ENCODE data around the gene FAM98B. TPM values are rescaled to one million over a fixed set of nuclear protein-coding genes. Genes with fewer than 3 reads are reported as not detected.
A peak's percentile ranks its signal among the peaks of the same experiment; 100 is the strongest.

The FAM98B gene
- total and polyA plus RNA-seq, 10 of the 15 experiments (the other 5 are each of a cell fraction or from before 2014, with no cell fraction given), result 1.3 to 36.7 (median 10.9) TPM

- no peak for FAIRE-seq
- POLR2A ChIA-PET, result interaction anchor here (0.7 kb wide), 1 partner anchor 522 kb away, joined by 3 read pairs; no protein-coding TSS in a partner anchor
- H3K36me3 ChIP-seq (ENCODE audit: control insufficient read depth in 2 of 2, insufficient read depth in 2 of 2, low read length in 1 of 2), result no peaks in the 10 kb centered on the region
- peaks cover 5% of the 10 kb centered on the region; the same call in 1 of the 2 replicates for H3K4me1 ChIP-seq (ENCODE audit: control insufficient read depth, insufficient read depth, low read length)
- in situ Hi-C loops (cut with MboI) (no loop called here), intact Hi-C loops (cut with micrococcal nuclease; ENCODE audit: unreplicated experiment) (no loop called here)
- TF ChIP-seq CBX5 (IDR thresholded peaks at IDR 0.05; ENCODE audit: low read depth) (no peak), ZNF622 (IDR thresholded peaks at IDR 0.05) (no peak), TAF1 (IDR thresholded peaks at IDR 0.05; ENCODE audit: borderline replicate concordance, low read depth, low read length) (no peak), NBN (IDR thresholded peaks at IDR 0.05) (no peak), TARDBP (IDR thresholded peaks at IDR 0.05; ENCODE audit: borderline replicate concordance) (no peak)
- WGBS (ENCODE audit: insufficient coverage, insufficient replicate concordance, low lambda C conversion rate, missing lambda C conversion rate), result 62% methylated on average over 4 of the region's 4 CpGs
- no peak overlapping the region for H3K4me2 ChIP-seq (ENCODE audit: control insufficient read depth, insufficient read depth)
- H3K27me3 ChIP-seq (replicated peaks in 1 of 2; ENCODE audit: control insufficient read depth in 2 of 2, insufficient read depth in 2 of 2, low read length in 1 of 2), result no peaks in the 10 kb centered on the region; a peak in 1 of 4 replicates
- no peak overlapping the region for H3K27ac ChIP-seq (ENCODE audit: control insufficient read depth, insufficient read depth)
- no peak overlapping the region for H3K4me3 ChIP-seq
- H3K79me2 ChIP-seq (ENCODE audit: control insufficient read depth, insufficient read depth, low read length), result no peaks in the 10 kb centered on the region
- no peak for DNase-seq (ENCODE audit: low read depth, low spot score)
- H3K9ac ChIP-seq (ENCODE audit: control insufficient read depth, insufficient read depth, low read length), result no peak overlapping the region
- H3K9me3 ChIP-seq (replicated peaks; ENCODE audit: control insufficient read depth, insufficient read depth, low read length), result no peaks in the 10 kb centered on the region; the same call in 2 of the 3 replicates
- no peaks in the 10 kb centered on the region for H4K20me1 ChIP-seq (ENCODE audit: control insufficient read depth, insufficient read depth)
- BruUV-seq (replicated peaks), result no TSS peak
- RAD21 ChIA-PET (ENCODE audit: unreplicated experiment), result interaction anchor here (1.0 kb wide), 1 partner anchor 24 kb away, joined by 3 read pairs; no protein-coding TSS in a partner anchor
- ATAC-seq, result no peak
- SMC1A ChIA-PET (ENCODE audit: uncharacterized antibody, unreplicated experiment), result interaction anchor here (0.6 to 2.1 kb wide), 6 partner anchors 8 to 425 kb away, joined by 3 to 6 read pairs (median 4); no protein-coding TSS in a partner anchor
- CTCF ChIA-PET, result interaction anchor here (0.5 to 3.7 kb wide), 7 partner anchors 9 to 426 kb away, joined by 3 to 19 read pairs (median 6); no protein-coding TSS in a partner anchor
- H2AFZ ChIP-seq (ENCODE audit: control insufficient read depth, low read depth, low read length), result no peak overlapping the region
These were observed 32.7 kb upstream of the FAM98B start for GRCh38 chr15:38421069-38421690.

DNA sequence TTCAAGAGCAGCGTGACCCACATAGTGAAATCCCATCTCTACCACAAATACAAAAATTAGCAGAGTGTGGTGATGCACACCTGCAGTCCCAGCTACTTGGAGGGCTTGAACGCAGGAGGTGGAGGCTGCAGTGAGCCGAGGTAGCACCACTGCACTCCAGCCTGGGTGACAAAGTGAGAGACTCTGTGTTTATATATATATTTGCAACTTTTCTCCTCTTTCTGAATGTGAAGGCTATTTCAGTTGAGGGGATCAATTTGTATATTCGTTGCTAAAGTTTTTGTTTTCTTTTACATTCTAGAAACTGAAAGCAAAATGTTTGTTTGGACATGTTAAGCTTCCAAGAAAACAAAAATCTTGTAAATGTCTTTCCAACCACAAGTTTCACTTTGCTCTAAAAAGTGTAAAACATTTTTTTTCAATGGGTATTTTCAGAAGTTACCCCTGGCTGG is 29.8 kb upstream of the FAM98B start:
- DNase-seq (ENCODE audit: low read depth, low spot score), result peak; percentile 48
- intact Hi-C loops (cut with micrococcal nuclease; ENCODE audit: unreplicated experiment) (no loop called here), in situ Hi-C loops (cut with MboI) (no loop called here)
- Histone ChIP-seq H3K4me2 (ENCODE audit: control insufficient read depth, insufficient read depth) (peak overlapping the region; percentile 66; the same call in 1 of the 2 replicates), H3K36me3 (ENCODE audit: control insufficient read depth in 2 of 2, insufficient read depth in 2 of 2, low read length in 1 of 2) (no peaks in the 10 kb centered on the region), H3K9me3 (replicated peaks; ENCODE audit: control insufficient read depth, insufficient read depth, low read length) (no peaks in the 10 kb centered on the region; the same call in 2 of the 3 replicates), H2AFZ (ENCODE audit: control insufficient read depth, low read depth, low read length) (peak overlapping the region; percentile 43), H3K27me3 (replicated peaks in 1 of 2; ENCODE audit: control insufficient read depth in 2 of 2, insufficient read depth in 2 of 2, low read length in 1 of 2) (no peaks in the 10 kb centered on the region), H3K79me2 (ENCODE audit: control insufficient read depth, insufficient read depth, low read length) (no peaks in the 10 kb centered on the region), H3K4me1 (ENCODE audit: control insufficient read depth, insufficient read depth, low read length) (peaks cover 5% of the 10 kb centered on the region; the same call in 1 of the 2 replicates), H4K20me1 (ENCODE audit: control insufficient read depth, insufficient read depth) (no peaks in the 10 kb centered on the region), H3K4me3 (peak overlapping the region; percentile 7; the same call in 1 of the 2 replicates), H3K9ac (ENCODE audit: control insufficient read depth, insufficient read depth, low read length) (no peak overlapping the region), H3K27ac (ENCODE audit: control insufficient read depth, insufficient read depth) (no peak overlapping the region)
- ATAC-seq, result peak; percentile 79
- BruUV-seq (replicated peaks), result no TSS peak
- ChIA-PET RAD21 (ENCODE audit: unreplicated experiment) (interaction anchor here (1.1 to 2.0 kb wide), 7 partner anchors 16 to 428 kb away, joined by 3 to 4 read pairs (median 3); no protein-coding TSS in a partner anchor), SMC1A (ENCODE audit: uncharacterized antibody, unreplicated experiment) (interaction anchor here (0.7 to 2.0 kb wide), 11 partner anchors 9 to 276 kb away, joined by 3 to 14 read pairs (median 4); no protein-coding TSS in a partner anchor), CTCF (interaction anchor here (0.7 to 2.4 kb wide), 5 partner anchors 16 to 275 kb away, joined by 3 to 20 read pairs (median 5); no protein-coding TSS in a partner anchor), POLR2A (no interaction called here)
- no peak for FAIRE-seq
- 21% methylated on average over 4 of the region's 4 CpGs for WGBS (ENCODE audit: insufficient coverage, insufficient replicate concordance, low lambda C conversion rate, missing lambda C conversion rate)
- TF ChIP-seq IKZF2 (IDR thresholded peaks at IDR 0.05) (peak; percentile 28 to 46; a peak in 3 of 4 replicates), ZNF384 (IDR thresholded peaks at IDR 0.05; ENCODE audit: borderline replicate concordance, low read depth, low read length) (peak; percentile 44; the same call in 1 of the 2 replicates)
- TF ChIP-seq, protein P1, sequence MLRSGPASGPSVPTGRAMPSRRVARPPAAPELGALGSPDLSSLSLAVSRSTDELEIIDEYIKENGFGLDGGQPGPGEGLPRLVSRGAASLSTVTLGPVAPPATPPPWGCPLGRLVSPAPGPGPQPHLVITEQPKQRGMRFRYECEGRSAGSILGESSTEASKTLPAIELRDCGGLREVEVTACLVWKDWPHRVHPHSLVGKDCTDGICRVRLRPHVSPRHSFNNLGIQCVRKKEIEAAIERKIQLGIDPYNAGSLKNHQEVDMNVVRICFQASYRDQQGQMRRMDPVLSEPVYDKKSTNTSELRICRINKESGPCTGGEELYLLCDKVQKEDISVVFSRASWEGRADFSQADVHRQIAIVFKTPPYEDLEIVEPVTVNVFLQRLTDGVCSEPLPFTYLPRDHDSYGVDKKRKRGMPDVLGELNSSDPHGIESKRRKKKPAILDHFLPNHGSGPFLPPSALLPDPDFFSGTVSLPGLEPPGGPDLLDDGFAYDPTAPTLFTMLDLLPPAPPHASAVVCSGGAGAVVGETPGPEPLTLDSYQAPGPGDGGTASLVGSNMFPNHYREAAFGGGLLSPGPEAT (IDR thresholded peaks at IDR 0.05; ENCODE audit: low read depth), result peak; percentile 31; the same call in 1 of the 2 replicates
- TF ChIP-seq, protein P2, sequence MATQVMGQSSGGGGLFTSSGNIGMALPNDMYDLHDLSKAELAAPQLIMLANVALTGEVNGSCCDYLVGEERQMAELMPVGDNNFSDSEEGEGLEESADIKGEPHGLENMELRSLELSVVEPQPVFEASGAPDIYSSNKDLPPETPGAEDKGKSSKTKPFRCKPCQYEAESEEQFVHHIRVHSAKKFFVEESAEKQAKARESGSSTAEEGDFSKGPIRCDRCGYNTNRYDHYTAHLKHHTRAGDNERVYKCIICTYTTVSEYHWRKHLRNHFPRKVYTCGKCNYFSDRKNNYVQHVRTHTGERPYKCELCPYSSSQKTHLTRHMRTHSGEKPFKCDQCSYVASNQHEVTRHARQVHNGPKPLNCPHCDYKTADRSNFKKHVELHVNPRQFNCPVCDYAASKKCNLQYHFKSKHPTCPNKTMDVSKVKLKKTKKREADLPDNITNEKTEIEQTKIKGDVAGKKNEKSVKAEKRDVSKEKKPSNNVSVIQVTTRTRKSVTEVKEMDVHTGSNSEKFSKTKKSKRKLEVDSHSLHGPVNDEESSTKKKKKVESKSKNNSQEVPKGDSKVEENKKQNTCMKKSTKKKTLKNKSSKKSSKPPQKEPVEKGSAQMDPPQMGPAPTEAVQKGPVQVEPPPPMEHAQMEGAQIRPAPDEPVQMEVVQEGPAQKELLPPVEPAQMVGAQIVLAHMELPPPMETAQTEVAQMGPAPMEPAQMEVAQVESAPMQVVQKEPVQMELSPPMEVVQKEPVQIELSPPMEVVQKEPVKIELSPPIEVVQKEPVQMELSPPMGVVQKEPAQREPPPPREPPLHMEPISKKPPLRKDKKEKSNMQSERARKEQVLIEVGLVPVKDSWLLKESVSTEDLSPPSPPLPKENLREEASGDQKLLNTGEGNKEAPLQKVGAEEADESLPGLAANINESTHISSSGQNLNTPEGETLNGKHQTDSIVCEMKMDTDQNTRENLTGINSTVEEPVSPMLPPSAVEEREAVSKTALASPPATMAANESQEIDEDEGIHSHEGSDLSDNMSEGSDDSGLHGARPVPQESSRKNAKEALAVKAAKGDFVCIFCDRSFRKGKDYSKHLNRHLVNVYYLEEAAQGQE (IDR thresholded peaks at IDR 0.05; ENCODE audit: low read depth, low read length), result no peak

Measured in GM12878 (cell line).